Measurements from ENCODE around the gene PRPF6. TPM values are rescaled to one million over a fixed set of nuclear protein-coding genes. Genes with fewer than 3 reads are reported as not detected.
A peak's percentile ranks its signal among the peaks of the same experiment; 100 is the strongest.

Gene PRPF6
- total and polyA plus RNA-seq, 9 donors = 46.5 to 84.9 (median 69.7) TPM

DNA sequence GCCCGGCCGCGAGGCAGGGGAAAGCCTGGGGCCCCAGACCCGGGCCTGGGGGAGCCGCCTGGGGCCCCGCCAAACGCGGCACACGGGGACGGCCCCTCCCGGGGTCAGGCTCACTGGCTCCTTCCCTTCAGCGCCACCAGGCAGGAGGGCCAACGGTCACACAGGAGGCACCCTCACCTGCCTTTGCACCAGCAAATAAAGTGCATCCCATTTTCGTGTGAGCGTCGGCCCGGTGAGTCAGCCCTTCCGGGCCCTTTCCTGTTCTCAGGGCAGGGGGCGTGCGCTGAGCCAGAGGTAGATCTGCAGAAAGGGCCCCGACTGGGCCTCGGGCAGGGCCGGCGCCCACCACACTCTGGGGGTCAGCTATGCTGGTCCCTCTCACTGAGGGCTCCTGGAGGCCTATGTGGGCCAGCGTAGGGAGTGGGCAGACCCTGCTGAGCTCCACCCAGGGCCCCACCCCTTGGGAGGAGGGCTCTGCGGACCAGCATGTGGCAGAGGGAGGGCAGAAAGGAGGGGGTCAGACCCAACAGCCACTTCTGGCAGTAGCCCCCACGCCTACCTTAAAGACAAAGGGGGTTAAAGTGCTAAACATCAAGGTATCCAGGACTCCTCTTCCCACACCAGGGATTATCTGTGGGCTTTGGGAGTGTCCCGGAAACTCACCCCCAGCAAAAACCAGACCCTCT is 23.8 kb upstream of the PRPF6 start:
- intact Hi-C loops (cut with DNase I) = no loop called here
- Histone ChIP-seq H3K27me3 (no peaks in the 10 kb centered on the region), H3K27ac (peak overlapping the region; percentile 0 to 1), H3K9me3 (no peaks in the 10 kb centered on the region), H3K4me1 (ENCODE audit: insufficient read depth) (peaks cover 26% of the 10 kb centered on the region), H3K4me3 (peak overlapping the region; percentile 58), H3K36me3 (no peaks in the 10 kb centered on the region)
- WGBS, 3 donors = 2 to 3% (median 3%) methylated on average over 18 to 28 of the region's 28 CpGs
- peak; percentile 63 to 80 (median 79) for DNase-seq
- TF ChIP-seq EP300 (IDR thresholded peaks at IDR 0.05) = no peak
- TF ChIP-seq POLR2A (IDR thresholded peaks at IDR 0.05) = no peak
- peak in 1 of 3 donors; percentile 27 for TF ChIP-seq CTCF (IDR thresholded peaks at IDR 0.05)

GRCh38 chr20:63957690-63958441 is 23.1 kb upstream of the PRPF6 start:
- WGBS, 3 donors = 38 to 41% (median 39%) methylated on average over 13 of the region's 13 CpGs
- no peak overlapping the region for H3K4me3 ChIP-seq
- peak overlapping the region; percentile 0 to 1 for H3K27ac ChIP-seq

GRCh38 chr20:63958471-63958870 is 22.5 kb upstream of the PRPF6 start:
- no peak for TF ChIP-seq CTCF (IDR thresholded peaks at IDR 0.05)
- TF ChIP-seq EP300 (IDR thresholded peaks at IDR 0.05) = no peak
- TF ChIP-seq POLR2A (IDR thresholded peaks at IDR 0.05) = no peak
- Histone ChIP-seq H3K36me3 (no peaks in the 10 kb centered on the region), H3K27me3 (no peaks in the 10 kb centered on the region), H3K4me3 (no peak overlapping the region), H3K9me3 (no peaks in the 10 kb centered on the region), H3K4me1 (ENCODE audit: insufficient read depth) (peaks cover 20% of the 10 kb centered on the region), H3K27ac (no peak overlapping the region)
- peak in 1 of 5 donors; percentile 38 for DNase-seq
- 56 to 59% (median 57%) methylated on average over 4 of the region's 4 CpGs for WGBS, 3 donors
- intact Hi-C loops (cut with DNase I) = no loop called here

More at GRCh38 chr20:63957690-63958441, 23.1 kb upstream of the PRPF6 start:
- Histone ChIP-seq H3K9me3 (no peaks in the 10 kb centered on the region), H3K27me3 (no peaks in the 10 kb centered on the region), H3K4me1 (ENCODE audit: insufficient read depth) (peaks cover 20% of the 10 kb centered on the region), H3K36me3 (no peaks in the 10 kb centered on the region)
- TF ChIP-seq EP300 (IDR thresholded peaks at IDR 0.05) (no peak), POLR2A (IDR thresholded peaks at IDR 0.05) (no peak), CTCF (IDR thresholded peaks at IDR 0.05) (no peak)
- intact Hi-C loops (cut with DNase I) = no loop called here
- peak in 1 of 5 donors; percentile 67 for DNase-seq

- intact Hi-C loops (cut with DNase I) = no loop called here
- Histone ChIP-seq H3K9me3 (no peaks in the 10 kb centered on the region), H3K36me3 (no peaks in the 10 kb centered on the region), H3K4me3 (no peak overlapping the region), H3K4me1 (ENCODE audit: insufficient read depth) (peaks cover 16% of the 10 kb centered on the region), H3K27me3 (no peaks in the 10 kb centered on the region), H3K27ac (no peak overlapping the region)
- DNase-seq = peak in 1 of 5 donors; percentile 43
- 76 to 85% (median 78%) methylated on average over 6 to 10 of the region's 10 CpGs for WGBS, 3 donors
- TF ChIP-seq CTCF (IDR thresholded peaks at IDR 0.05) = no peak
- no peak for TF ChIP-seq EP300 (IDR thresholded peaks at IDR 0.05)
- no peak for TF ChIP-seq POLR2A (IDR thresholded peaks at IDR 0.05)
Measured at GRCh38 chr20:63958964-63959698, 21.8 kb upstream of the PRPF6 start.
